IPS-20b (cell line): ENCODE data around the gene SHC3.

Experiments
- H3K27ac ChIP-seq: one replicate; pipeline ENCODE4 v1.5.1; 2013; ENCODE audit warnings: low read length
- H3K27me3 ChIP-seq: 2 replicates; pipeline ENCODE4 v1.6.1; 2013; ENCODE audit warnings: mild to moderate bottlenecking, low read length, inconsistent platforms; ENCODE audit not compliant: insufficient read depth
- H3K36me3 ChIP-seq: 2 replicates; pipeline ENCODE4 v1.6.1; 2013; ENCODE audit warnings: low read depth, mild to moderate bottlenecking, inconsistent platforms, low read length, moderate library complexity; ENCODE audit not compliant: insufficient read depth
- H3K4me1 ChIP-seq: 2 replicates; pipeline ENCODE4 v1.6.1; 2013; ENCODE audit warnings: mild to moderate bottlenecking, control low read depth, inconsistent platforms, low read length, moderate library complexity; ENCODE audit not compliant: insufficient read depth
- H3K4me3 ChIP-seq: 2 replicates; pipeline ENCODE4 v1.5.1; 2013; ENCODE audit warnings: mild to moderate bottlenecking, low read length, inconsistent platforms
- H3K9ac ChIP-seq: 2 replicates; pipeline ENCODE4 v1.6.1; 2013; ENCODE audit warnings: low read depth, mild to moderate bottlenecking, inconsistent platforms, low read length, moderate library complexity
- H3K9me3 ChIP-seq: 2 replicates; pipeline ENCODE4 v1.6.1; 2013; ENCODE audit warnings: mild to moderate bottlenecking, low read depth, low read length, inconsistent platforms; ENCODE audit not compliant: insufficient read depth

The SHC3 gene

GRCh38 chr9:89116805-89117192 lies 61.8 kb downstream of the SHC3 start:
- H3K4me3 ChIP-seq, result no peak overlapping the region
- H3K27ac ChIP-seq, result no peak overlapping the region
- H3K9me3 ChIP-seq, result no peaks in the 10 kb centered on the region
- H3K36me3 ChIP-seq, result no peaks in the 10 kb centered on the region
- no peak overlapping the region for H3K9ac ChIP-seq
- H3K4me1 ChIP-seq, result no peaks in the 10 kb centered on the region; the same call in 1 of the 2 replicates
- H3K27me3 ChIP-seq, result no peaks in the 10 kb centered on the region

- H3K36me3 ChIP-seq, result no peaks in the 10 kb centered on the region
- H3K9ac ChIP-seq, result no peak overlapping the region
- H3K4me3 ChIP-seq, result no peak overlapping the region
- H3K4me1 ChIP-seq, result peaks cover under 1% of the 10 kb centered on the region; the same call in 1 of the 2 replicates
- no peak overlapping the region for H3K27ac ChIP-seq
- H3K27me3 ChIP-seq, result no peaks in the 10 kb centered on the region
- H3K9me3 ChIP-seq, result no peaks in the 10 kb centered on the region
Measured at GRCh38 chr9:89116064-89116804, 62.4 kb downstream of the SHC3 start.

GRCh38 chr9:89115426-89115825 lies 63.2 kb downstream of the SHC3 start:
- Histone ChIP-seq H3K4me1 (peaks cover 7% of the 10 kb centered on the region), H3K4me3 (no peak overlapping the region), H3K27ac (no peak overlapping the region), H3K9ac (no peak overlapping the region), H3K27me3 (no peaks in the 10 kb centered on the region), H3K36me3 (no peaks in the 10 kb centered on the region), H3K9me3 (no peaks in the 10 kb centered on the region)

- H3K9me3 ChIP-seq, result no peaks in the 10 kb centered on the region
- peaks cover 14% of the 10 kb centered on the region for H3K4me1 ChIP-seq
- H3K36me3 ChIP-seq, result no peaks in the 10 kb centered on the region
- H3K4me3 ChIP-seq, result no peak overlapping the region
- H3K27me3 ChIP-seq, result no peaks in the 10 kb centered on the region
- no peak overlapping the region for H3K27ac ChIP-seq
- H3K9ac ChIP-seq, result no peak overlapping the region
Measured at GRCh38 chr9:89114741-89115140, 63.9 kb downstream of the SHC3 start.

- Histone ChIP-seq H3K9ac (no peak overlapping the region), H3K4me3 (no peak overlapping the region), H3K27me3 (no peaks in the 10 kb centered on the region), H3K9me3 (no peaks in the 10 kb centered on the region), H3K27ac (no peak overlapping the region), H3K36me3 (no peaks in the 10 kb centered on the region), H3K4me1 (peaks cover 19% of the 10 kb centered on the region)
Measured at GRCh38 chr9:89113851-89114250, 64.8 kb downstream of the SHC3 start.

GRCh38 chr9:89112243-89112642 lies 66.4 kb downstream of the SHC3 start:
- Histone ChIP-seq H3K4me1 (peaks cover 19% of the 10 kb centered on the region), H3K9me3 (no peaks in the 10 kb centered on the region), H3K9ac (no peak overlapping the region), H3K27me3 (no peaks in the 10 kb centered on the region), H3K4me3 (no peak overlapping the region), H3K36me3 (no peaks in the 10 kb centered on the region), H3K27ac (no peak overlapping the region)

GRCh38 chr9:89109666-89110065 lies 69.0 kb downstream of the SHC3 start:
- Histone ChIP-seq H3K27me3 (no peaks in the 10 kb centered on the region), H3K9ac (no peak overlapping the region), H3K36me3 (no peaks in the 10 kb centered on the region), H3K4me3 (no peak overlapping the region), H3K4me1 (peaks cover 19% of the 10 kb centered on the region), H3K9me3 (no peaks in the 10 kb centered on the region), H3K27ac (no peak overlapping the region)

GRCh38 chr9:89107406-89107805 lies 71.2 kb downstream of the SHC3 start:
- Histone ChIP-seq H3K27me3 (no peaks in the 10 kb centered on the region), H3K9ac (no peak overlapping the region), H3K27ac (no peak overlapping the region), H3K4me1 (peaks cover 19% of the 10 kb centered on the region), H3K4me3 (no peak overlapping the region), H3K36me3 (no peaks in the 10 kb centered on the region), H3K9me3 (no peaks in the 10 kb centered on the region)

- Histone ChIP-seq H3K9ac (no peak overlapping the region), H3K27me3 (no peaks in the 10 kb centered on the region), H3K9me3 (no peaks in the 10 kb centered on the region), H3K4me1 (peaks cover 19% of the 10 kb centered on the region), H3K36me3 (no peaks in the 10 kb centered on the region), H3K27ac (no peak overlapping the region), H3K4me3 (no peak overlapping the region)
Measured at GRCh38 chr9:89106224-89106851, 72.3 kb downstream of the SHC3 start.

GRCh38 chr9:89104821-89105220 lies 73.8 kb downstream of the SHC3 start:
- no peaks in the 10 kb centered on the region for H3K9me3 ChIP-seq
- H3K4me1 ChIP-seq, result peaks cover 5% of the 10 kb centered on the region; the same call in 1 of the 2 replicates
- H3K4me3 ChIP-seq, result no peak overlapping the region
- H3K36me3 ChIP-seq, result no peaks in the 10 kb centered on the region
- H3K27me3 ChIP-seq, result no peaks in the 10 kb centered on the region
- no peak overlapping the region for H3K27ac ChIP-seq
- H3K9ac ChIP-seq, result no peak overlapping the region

- no peaks in the 10 kb centered on the region for H3K27me3 ChIP-seq
- H3K36me3 ChIP-seq, result no peaks in the 10 kb centered on the region
- H3K4me1 ChIP-seq, result 0 out of 2 replicates have a peak, but pooled peaks cover 3% of the 10 kb centered on the region
- no peak overlapping the region for H3K4me3 ChIP-seq
- no peak overlapping the region for H3K27ac ChIP-seq
- no peak overlapping the region for H3K9ac ChIP-seq
- no peaks in the 10 kb centered on the region for H3K9me3 ChIP-seq
Measured at GRCh38 chr9:89097219-89097618, 81.4 kb downstream of the SHC3 start.

- Histone ChIP-seq H3K9me3 (no peaks in the 10 kb centered on the region), H3K4me3 (no peak overlapping the region), H3K36me3 (no peaks in the 10 kb centered on the region), H3K27ac (no peak overlapping the region), H3K4me1 (0 out of 2 replicates have a peak, but pooled peaks cover 3% of the 10 kb centered on the region), H3K27me3 (no peaks in the 10 kb centered on the region), H3K9ac (no peak overlapping the region)
Measured at GRCh38 chr9:89096807-89097206, 81.8 kb downstream of the SHC3 start.
